NCI-H2171 treated with DMSO at 0.1 percent for 48 hours (cell line): Measurements from ENCODE around the gene ADAD2.

Experiments
- DNase-seq: peaks from one replicate; lab custom pipeline; 2025; lab: John Stamatoyannopoulos, UW

ADAD2 gene

GRCh38 chr16:84176192-84177053 is 14.5 kb upstream of the ADAD2 start:
- DNase-seq, result peak; percentile 70

DNA sequence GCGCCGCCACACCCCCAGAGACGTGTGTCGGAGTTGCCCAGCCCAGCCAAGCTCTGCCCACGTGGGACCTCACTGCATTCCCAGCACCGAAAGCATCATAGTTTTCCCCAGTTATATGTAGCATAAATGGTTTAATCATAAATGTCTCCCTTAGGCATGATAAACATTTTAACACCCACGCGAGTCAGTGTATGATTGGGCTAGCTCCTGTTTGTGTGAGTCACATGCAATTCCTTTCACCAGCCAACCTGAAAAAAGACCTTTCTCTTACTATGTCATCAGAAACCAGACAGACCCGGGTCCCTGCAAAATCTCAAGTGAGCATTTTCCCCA is 13.2 kb upstream of the ADAD2 start:
- no peak for DNase-seq

DNA sequence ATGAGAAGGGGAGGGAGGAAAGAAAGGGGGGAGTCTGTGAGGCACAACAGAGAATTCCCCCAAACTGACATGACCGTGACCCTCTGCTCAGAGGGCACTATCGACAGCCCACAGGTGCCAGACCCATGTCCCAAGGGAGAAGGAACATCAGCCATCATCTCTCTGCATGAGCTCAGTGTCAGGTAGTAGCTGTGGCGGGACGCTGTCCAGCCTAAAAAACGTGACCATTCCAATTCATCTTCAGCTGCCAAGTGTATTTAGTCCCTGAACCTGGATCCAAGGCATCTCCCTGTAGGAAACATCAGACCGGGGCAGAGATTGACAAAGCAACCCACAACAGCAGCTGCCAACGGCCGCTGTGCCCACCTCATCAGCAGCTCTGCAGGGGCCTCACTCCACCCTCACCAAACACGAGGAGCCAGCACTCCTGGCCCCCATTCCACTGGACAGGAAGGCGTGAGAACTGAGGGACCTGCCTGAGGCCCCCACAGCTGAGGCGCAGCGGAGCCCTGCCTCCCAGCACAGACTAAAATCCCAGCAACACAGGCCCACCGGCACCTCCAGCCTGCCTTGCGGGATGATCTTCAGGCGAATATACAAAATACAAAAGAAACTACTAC is 12.7 kb upstream of the ADAD2 start:
- no peak for DNase-seq

- DNase-seq, result no peak
Observed at GRCh38 chr16:84178892-84179611, 11.9 kb upstream of the ADAD2 start.

DNA sequence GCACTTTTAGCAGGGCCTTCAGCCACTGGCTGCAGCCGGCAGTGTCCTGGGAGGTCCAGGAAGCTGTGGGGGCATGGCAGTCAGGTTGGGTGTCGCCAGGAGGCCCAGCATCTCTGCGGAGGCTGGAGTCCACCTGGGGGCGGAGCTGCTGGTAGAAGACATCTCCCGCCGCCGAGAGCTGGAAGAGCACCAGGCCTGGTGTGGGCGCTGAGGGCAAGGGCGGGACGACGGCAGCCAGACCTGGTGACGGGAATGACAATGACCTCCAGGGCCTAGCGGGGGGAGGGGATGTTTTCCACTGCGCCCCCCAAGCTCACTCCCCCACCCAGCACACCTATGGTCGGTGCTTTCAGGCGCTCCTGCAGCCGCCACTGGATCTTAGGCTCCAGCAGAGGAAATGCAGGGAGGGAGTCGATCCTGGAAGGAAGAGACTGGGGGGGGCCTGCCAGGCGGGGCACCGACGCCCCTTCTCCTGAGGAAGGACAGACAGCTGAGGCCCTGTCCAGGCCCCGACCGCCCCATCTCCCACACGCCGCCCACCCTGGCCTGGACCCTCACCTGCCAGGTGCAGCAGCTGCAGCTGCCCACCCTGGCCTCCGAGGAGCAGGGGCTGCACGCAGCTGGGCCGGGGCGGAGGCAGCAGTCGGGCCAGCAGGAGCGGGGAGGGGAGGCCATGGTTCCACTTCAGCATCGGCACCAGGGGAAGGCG is 11.2 kb upstream of the ADAD2 start:
- DNase-seq, result no peak

GRCh38 chr16:84180519-84181140 is 10.3 kb upstream of the ADAD2 start:
- no peak for DNase-seq

DNA sequence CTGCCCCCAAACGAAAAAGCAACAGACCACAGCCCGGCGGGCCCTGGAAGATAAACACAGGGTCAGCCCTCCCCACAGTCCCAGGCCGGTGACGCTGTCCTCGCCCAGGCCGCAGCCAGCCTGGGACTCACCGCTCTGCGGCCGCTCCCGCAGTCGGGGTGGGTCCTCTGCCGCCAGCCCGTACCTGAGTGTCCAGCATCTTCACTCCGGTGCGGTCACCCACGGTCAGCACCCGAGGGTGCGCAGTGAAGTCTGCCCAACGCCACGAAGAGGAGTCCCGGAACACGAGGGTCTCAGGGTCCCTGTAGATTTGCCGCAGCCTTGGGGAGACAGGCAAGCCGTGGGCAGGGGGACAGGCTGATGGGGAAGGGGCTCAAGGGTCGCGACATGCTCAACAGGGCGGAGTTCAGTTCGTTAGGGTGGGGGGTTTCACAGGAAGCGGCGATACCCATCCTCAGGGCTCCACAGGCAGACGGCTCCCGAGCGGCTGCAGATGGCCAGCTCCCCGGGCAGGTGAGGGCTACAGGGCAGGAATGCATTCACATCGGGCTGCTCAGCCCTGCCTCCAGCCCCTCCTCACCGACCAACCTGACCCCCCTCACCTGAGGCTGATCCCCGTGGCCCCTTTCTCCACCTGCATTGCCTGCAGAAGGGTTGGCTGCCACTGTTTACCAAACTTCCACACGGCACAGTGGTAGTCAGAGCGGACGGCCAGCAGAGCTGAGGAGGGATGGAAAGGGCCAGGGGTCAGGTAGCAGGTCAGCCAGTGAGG is 9.6 kb upstream of the ADAD2 start:
- DNase-seq, result no peak

DNA sequence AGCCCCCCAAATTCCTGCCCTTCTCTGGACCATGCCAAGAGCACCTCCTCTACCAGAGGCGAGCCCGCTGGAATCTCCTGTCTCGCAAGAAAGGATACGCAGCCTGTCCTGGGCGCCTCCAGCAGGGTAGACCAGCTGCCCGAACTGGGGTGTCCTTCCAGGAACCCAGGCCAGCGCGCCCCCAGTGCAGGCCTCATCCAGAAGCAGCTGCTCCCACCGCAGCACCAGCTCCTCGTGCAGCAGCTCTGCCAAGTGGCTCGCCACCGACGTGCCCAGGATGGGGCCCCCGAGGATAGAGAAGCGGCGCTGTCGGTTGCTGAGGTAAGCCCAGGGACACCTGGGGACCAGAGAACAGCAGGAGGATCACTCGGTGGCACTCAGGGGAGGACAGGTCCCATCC is 8.9 kb upstream of the ADAD2 start:
- DNase-seq, result no peak

- no peak for DNase-seq
Observed at GRCh38 chr16:84182680-84183571, 8.0 kb upstream of the ADAD2 start.

- no peak for DNase-seq
Observed at GRCh38 chr16:84183572-84183875, 7.4 kb upstream of the ADAD2 start.

GRCh38 chr16:84183911-84184591 is 6.9 kb upstream of the ADAD2 start:
- no peak for DNase-seq

GRCh38 chr16:84184775-84185174 is 6.2 kb upstream of the ADAD2 start:
- DNase-seq, result no peak

DNA sequence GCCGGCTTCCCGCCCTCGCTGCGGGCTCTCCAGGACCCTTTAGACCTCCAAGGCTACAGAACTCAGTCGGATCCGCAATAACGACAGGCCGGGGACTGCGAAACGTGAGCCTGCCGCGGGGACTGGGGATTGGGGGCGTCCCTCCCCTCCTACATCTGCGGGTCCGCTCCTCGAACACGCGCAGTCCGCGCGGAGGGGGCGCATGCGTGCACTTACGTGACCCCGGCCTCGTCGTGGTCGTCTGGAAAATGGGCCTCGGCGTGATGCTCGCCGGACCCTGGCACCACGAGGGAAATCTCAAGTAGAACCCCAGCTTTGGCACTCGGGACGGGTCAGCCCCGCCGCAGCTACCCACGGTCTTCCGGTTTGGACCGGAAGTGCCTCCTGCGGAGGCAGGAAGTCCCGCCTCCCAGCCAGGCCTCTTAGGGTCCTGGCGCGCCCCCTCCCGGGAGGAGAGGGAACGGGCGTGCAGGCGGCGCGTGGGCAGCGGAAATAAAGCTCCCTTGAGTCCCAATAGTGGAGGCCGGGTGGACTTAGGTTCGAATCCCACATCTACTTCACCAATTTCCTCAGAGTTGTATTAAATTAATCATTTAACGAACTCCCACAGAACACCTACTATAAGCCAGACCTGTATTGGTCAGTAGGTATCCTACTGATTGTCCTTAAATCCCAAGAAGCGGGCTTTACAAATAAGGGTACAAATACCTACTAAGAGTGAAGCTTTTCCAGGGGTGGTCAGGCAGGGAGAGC is 4.1 kb upstream of the ADAD2 start, which contains the start of gene TAF1C:
Gene TAF1C, minus strand, starts transcription at position 373 of the 753 bp plus-strand sequence. CDS start 2,069 bp downstream, outside the sequence.
- peak; percentile 87 for DNase-seq

GRCh38 chr16:84191466-84191865 is 509 bp downstream of the ADAD2 start:
- DNase-seq, result no peak

DNA sequence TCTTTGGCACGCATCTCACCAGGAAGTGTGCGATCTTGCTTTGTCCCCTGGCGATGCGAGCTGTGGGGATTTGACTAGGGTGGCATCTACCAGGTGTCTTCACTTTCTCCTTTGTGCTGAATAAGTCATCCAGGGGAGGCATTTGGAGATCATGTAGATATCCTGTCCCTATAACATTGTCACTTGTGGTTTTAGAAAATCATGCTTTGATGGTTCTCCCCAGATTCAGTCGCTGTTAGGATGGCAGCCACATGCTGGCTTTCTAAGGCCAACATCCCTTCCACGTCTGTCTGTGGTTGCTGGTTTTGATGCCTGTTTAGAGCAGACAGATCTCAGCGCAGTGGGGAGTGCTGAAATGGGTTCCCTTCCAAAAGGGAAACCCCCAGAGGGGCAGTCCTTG is 2.5 kb downstream of the ADAD2 start:
- no peak for DNase-seq

DNA sequence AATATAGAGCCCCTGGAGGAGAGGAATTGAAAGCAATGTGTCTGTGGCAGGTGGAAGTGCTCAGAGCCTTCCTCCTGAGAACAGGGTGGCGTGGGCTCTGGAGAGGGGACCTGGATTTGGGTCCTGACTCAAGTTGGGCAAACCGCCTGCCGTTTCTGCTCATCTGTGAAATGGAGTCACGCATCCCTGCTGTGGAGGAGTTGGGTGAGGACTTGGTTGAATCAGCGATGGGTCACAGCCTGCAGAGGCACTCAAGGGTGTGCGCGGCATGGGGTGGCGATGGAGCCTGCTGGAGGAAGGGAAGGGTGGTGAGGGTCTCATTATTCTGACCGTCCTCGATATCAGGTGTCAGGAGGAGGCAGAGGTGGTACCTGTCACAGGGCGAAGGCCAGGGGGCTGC is 3.1 kb downstream of the ADAD2 start:
- DNase-seq, result no peak

DNA sequence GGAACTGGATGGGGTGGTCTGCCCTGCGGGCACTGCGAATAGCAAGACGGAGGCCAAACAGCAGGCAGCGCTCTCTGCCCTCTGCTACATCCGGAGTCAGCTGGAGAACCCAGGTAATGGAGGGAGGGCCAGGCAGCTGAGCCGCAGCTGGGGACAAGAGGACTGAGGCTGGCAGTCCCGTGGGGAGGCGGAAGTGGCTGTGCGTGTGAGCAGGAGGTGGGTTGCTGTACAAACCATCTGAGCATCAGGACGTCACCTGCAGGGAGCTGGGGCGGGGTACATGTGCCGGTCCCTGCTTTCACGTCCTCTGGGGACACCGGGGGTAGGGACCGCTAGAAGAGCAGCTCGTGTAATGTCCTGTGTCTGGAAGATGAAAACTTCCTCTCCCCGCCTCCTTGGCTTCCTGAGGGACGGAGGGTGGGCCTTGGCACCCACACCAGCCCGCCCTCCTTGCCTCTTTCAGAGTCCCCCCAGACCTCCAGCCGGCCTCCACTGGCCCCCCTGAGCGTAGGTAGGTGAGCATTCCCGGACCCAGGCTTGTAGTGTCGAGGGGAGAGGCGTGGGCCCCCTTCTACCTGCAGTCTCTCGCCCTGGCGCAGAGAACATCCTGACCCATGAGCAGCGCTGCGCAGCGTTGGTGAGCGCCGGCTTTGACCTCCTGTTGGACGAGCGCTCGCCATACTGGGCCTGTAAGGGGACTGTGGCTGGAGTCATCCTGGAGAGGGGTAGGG is 3.7 kb downstream of the ADAD2 start:
- peak; percentile 78 for DNase-seq
